Thoracic aorta (tissue), 2 donors: Measurements from ENCODE around the gene PLEKHH1. TPM values are rescaled to one million over a fixed set of nuclear protein-coding genes. Genes with fewer than 3 reads are reported as not detected.

Experiments used
- ATAC-seq: fragments of 150-250 bp; one replicate; pipeline ENCODE4 v1.8.0; 2017; ENCODE audit warnings: low read depth; ENCODE audit not compliant: insufficient number of reproducible peaks, low FRiP score
- DNase-seq: peaks from one replicate; pipeline ENCODE4 v3.0.0-alpha.2; 2020; ENCODE audit warnings: low spot score
- H3K27ac ChIP-seq, 2 donors: fragments of 200-600 bp; sonication (generic); 1 replicate in 1 of 2; 2 replicates in 1 of 2; pipeline ENCODE4 v1.5.1; 2016; ENCODE audit warnings: mild to moderate bottlenecking in 2 of 2, moderate library complexity in 2 of 2
- H3K27me3 ChIP-seq: fragments of 200-600 bp; sonication (generic); replicated peaks from 2 replicates; pipeline ENCODE4 v1.6.0; 2016; ENCODE audit warnings: mild to moderate bottlenecking; ENCODE audit not compliant: insufficient read depth
- H3K36me3 ChIP-seq: fragments of 200-600 bp; sonication (generic); one replicate; pipeline ENCODE4 v1.5.1; 2016
- H3K4me1 ChIP-seq, 2 donors: fragments of 200-600 bp; sonication (generic); 1 replicate in 1 of 2; 2 replicates in 1 of 2; pipeline versions ENCODE4 v1.5.1 to v1.6.0; 2016; ENCODE audit warnings: low read depth in 2 of 2, mild to moderate bottlenecking in 1 of 2; ENCODE audit not compliant: control insufficient read depth in 1 of 2
- H3K4me3 ChIP-seq: fragments of 200-600 bp; sonication (generic); 2 replicates; pipeline ENCODE4 v1.5.1; 2016; ENCODE audit warnings: mild to moderate bottlenecking
- H3K9me3 ChIP-seq: fragments of 200-600 bp; sonication (generic); 2 replicates; pipeline ENCODE4 v1.5.1; 2016
- CTCF ChIP-seq: fragments of 200-600 bp; sonication (generic); IDR thresholded peaks from one replicate; pipeline ENCODE4 v1.5.1; 2019; ENCODE audit warnings: antibody characterized with exemption
- total RNA-seq, 2 donors: library from RNA; depleted of rRNA; stranded (reverse); fragments of >200 nt; gene quantifications; one replicate each; pipeline versions ENCODE4 v1.1.0 to v1.2.3, GENCODE V29; 2016

Gene PLEKHH1
- total RNA-seq, 2 donors from 2014 or later, result 1.4 to 3.8 TPM

DNA sequence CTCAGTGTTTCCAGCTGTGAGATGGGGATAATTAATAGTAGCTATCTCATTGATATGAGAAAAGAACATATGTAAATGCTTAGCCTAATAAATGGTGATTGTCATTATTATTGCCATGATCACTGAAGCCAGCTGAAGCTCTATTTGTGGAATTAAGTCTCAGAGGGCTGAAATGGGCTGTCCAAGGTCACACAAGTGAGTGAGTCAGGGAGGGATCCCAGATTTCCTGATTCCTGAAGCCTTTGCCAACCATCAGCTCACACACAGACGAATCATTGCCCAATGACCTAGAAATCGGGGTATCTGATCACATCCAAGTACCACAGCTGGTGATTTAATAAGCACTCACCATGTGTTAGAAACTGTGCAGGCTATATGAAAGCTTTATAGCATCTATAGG lies 23.0 kb upstream of the PLEKHH1 start:
- Histone ChIP-seq H3K27me3 (no peaks in the 10 kb centered on the region), H3K4me1 (peaks cover 0 to 6% of the 10 kb centered on the region in 2 donors), H3K36me3 (no peaks in the 10 kb centered on the region), H3K27ac (no peak overlapping the region), H3K4me3 (no peak overlapping the region), H3K9me3 (no peaks in the 10 kb centered on the region)
- DNase-seq, result no peak
- ATAC-seq, result no peak
- no peak for TF ChIP-seq CTCF

DNA sequence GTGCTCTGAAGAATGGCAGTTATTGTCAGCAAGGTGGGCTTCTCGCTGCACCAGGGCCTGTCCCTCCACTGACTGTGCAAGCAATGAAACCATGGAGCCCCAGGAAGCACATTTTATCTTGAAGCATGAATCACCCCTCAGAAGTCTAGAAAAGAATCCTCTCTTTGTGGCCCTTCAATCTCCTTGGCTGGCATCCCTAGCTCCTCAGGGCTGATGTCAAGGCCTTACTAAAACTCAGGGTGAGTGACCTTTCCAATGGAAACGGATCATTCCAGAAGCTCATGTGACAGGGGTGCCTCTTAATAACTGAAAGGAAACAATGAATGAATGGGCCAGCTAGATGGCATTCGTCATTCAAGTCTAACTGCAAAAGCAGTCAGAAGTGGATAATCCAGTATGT lies 22.3 kb upstream of the PLEKHH1 start:
- ATAC-seq (no peak), DNase-seq (no peak)
- H3K27me3 ChIP-seq, result no peaks in the 10 kb centered on the region
- no peak overlapping the region for H3K27ac ChIP-seq
- TF ChIP-seq CTCF, result no peak
- no peak overlapping the region for H3K4me3 ChIP-seq
- H3K36me3 ChIP-seq, result no peaks in the 10 kb centered on the region
- H3K4me1 ChIP-seq, result peaks cover 0 to 11% of the 10 kb centered on the region in 2 donors
- H3K9me3 ChIP-seq, result no peaks in the 10 kb centered on the region

DNA sequence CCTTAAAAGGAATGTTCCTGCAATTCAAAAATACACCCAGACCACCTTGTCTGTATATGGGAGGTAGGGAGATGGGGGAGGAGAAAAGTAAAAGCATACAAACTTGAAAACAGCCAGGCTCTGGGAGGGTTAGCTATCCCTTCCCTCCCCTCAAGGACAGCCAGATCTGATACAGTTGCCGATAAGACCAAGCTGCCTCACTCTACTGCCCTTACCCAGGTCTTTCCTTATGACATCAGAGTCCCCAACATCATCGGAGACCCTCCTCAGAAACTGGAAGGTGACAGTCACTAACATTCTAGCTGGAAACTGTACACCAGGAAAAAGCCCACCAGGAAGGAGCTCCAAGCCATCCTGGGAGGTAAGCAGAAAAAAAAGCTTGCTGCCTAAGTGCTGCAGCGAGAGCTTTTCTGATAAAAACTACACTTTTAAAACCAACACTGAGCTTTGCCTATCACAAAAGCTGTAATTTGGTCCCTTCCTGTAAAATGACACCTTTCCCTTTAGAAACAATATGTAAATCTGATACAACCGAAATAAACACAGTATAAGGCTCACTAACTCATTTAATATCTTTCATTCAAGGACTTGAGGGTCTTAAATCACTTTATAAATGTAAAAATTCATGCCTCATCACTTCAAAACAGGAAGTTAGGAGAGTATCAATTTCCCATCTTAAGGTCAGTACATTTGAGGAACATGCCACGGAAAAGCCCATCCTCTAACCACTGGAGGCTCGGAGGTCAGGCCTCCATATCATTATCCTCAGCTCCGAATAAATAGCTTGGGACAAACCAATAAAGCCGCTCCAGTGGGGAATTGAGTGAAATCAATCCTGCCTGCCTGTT lies 20.4 kb upstream of the PLEKHH1 start:
- no peak overlapping the region for H3K27ac ChIP-seq
- TF ChIP-seq CTCF, result no peak

DNA sequence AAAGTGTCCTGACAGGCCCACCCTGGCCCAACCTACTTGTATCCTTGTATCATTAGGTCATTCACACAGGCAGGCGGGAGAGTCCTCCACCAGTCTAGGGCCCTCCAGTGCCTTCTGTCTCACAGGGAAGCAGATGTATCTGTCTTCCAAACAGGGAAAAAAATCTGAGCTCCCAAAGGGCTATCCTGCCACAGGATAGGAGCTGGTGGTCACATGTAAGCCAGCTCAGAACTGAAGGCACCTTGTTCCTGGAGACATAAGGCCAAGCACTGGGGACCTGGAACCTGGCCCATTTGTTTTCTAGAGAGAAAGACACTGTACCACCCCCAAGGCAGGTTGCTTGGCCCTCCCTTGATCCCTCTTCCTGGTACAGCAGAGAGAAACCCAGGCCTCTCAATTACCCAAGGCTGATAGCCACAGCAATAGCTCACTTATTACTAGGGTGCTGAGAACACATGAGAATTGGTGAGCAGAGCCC lies 19.4 kb upstream of the PLEKHH1 start:
- no peaks in the 10 kb centered on the region for H3K27me3 ChIP-seq
- H3K36me3 ChIP-seq, result no peaks in the 10 kb centered on the region
- ATAC-seq, result no peak
- H3K4me3 ChIP-seq, result no peak overlapping the region
- no peak overlapping the region for H3K27ac ChIP-seq
- peaks cover 0 to 14% of the 10 kb centered on the region in 2 donors for H3K4me1 ChIP-seq
- DNase-seq, result no peak
- no peak for TF ChIP-seq CTCF
- no peaks in the 10 kb centered on the region for H3K9me3 ChIP-seq

More for the DNA sequence above, 20.4 kb upstream of the PLEKHH1 start:
- no peaks in the 10 kb centered on the region for H3K27me3 ChIP-seq
- no peak for DNase-seq
- no peaks in the 10 kb centered on the region for H3K36me3 ChIP-seq
- no peak for ATAC-seq
- no peak overlapping the region for H3K4me3 ChIP-seq
- peaks cover 0 to 14% of the 10 kb centered on the region in 2 donors for H3K4me1 ChIP-seq
- no peaks in the 10 kb centered on the region for H3K9me3 ChIP-seq

DNA sequence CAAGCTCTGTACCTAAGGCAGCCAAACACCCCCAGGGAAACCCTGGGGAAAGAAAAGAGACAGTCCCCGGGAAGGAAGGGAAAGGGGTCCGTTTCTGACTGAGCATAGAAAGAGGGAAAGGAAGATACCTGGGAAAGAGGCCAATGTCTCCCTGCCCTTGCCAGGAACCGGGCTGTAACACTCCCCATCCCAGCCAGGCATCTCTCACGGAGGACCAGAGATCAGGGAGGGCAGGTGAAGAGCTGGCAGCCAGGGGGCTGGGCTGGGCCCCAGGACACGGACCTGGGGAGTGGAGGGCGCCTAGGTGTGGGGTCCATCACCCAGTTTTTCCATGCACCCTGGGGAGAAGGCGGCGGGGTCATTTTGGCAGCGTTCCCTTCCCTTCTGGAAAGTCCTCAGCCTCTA lies 18.9 kb upstream of the PLEKHH1 start:
- Histone ChIP-seq H3K36me3 (no peaks in the 10 kb centered on the region), H3K27ac (no peak overlapping the region), H3K9me3 (no peaks in the 10 kb centered on the region), H3K27me3 (no peaks in the 10 kb centered on the region), H3K4me3 (peak overlapping the region; percentile 94), H3K4me1 (peaks cover 0 to 14% of the 10 kb centered on the region in 2 donors)
- ATAC-seq (no peak), DNase-seq (no peak)
- TF ChIP-seq CTCF, result no peak
